Measurements from ENCODE around the gene CD47. TPM values are rescaled to one million over a fixed set of nuclear protein-coding genes. Genes with fewer than 3 reads are reported as not detected.

CD47 gene
- total RNA-seq, 1 experiment from 2014 or later: 89.7 TPM

GRCh38 chr3:108051005-108051404 lies 39.8 kb downstream of the CD47 start:
- no peak overlapping the region for H3K4me3 ChIP-seq (ENCODE audit: low read depth in 2 of 2, low read length in 2 of 2)
- POLR2A ChIA-PET: no interaction called here
- DNase-seq (ENCODE audit: low read depth, low spot score) (no peak), ATAC-seq (no peak)
- no TSS peak for BruUV-seq (replicated peaks)
- in situ Hi-C loops (cut with HindIII; ENCODE audit: low pct_unique_long_range_greater_than_20kb, low sequenced_read_pairs) (no loop called here), intact Hi-C loops (cut with micrococcal nuclease; ENCODE audit: unreplicated experiment) (no loop called here)
- H3K4me1 ChIP-seq (ENCODE audit: control insufficient read depth, insufficient read depth, low read length): no peaks in the 10 kb centered on the region
- H3K9me3 ChIP-seq (ENCODE audit: control insufficient read depth, insufficient read depth, low read depth, low read length): no peaks in the 10 kb centered on the region
- no peaks in the 10 kb centered on the region for H3K36me3 ChIP-seq (ENCODE audit: control insufficient read depth, insufficient read depth, low read length)
- H3K27me3 ChIP-seq (ENCODE audit: control insufficient read depth, insufficient read depth, low read length): no peaks in the 10 kb centered on the region
- TF ChIP-seq POLR2AphosphoS5 (IDR thresholded peaks at IDR 0.05; ENCODE audit: low read depth, low read length): no peak
- TF ChIP-seq SIN3A (IDR thresholded peaks at IDR 0.05; ENCODE audit: borderline replicate concordance, insufficient read depth, low read depth, low read length): no peak
- TF ChIP-seq TCF7L2 (IDR thresholded peaks at IDR 0.05; ENCODE audit: low read depth, low read length): no peak
- CTCF ChIA-PET: interaction anchor here (0.6 kb wide), 1 partner anchor 15 kb away, joined by 4 read pairs; no protein-coding TSS in a partner anchor
- no peak overlapping the region for H3K27ac ChIP-seq (ENCODE audit: low read length)

GRCh38 chr3:108047987-108048386 lies 42.8 kb downstream of the CD47 start:
- DNase-seq (ENCODE audit: low read depth, low spot score) (no peak), ATAC-seq (no peak)
- no TSS peak for BruUV-seq (replicated peaks)
- Histone ChIP-seq H3K4me3 (ENCODE audit: low read depth in 2 of 2, low read length in 2 of 2) (no peak overlapping the region), H3K27ac (ENCODE audit: low read length) (no peak overlapping the region), H3K36me3 (ENCODE audit: control insufficient read depth, insufficient read depth, low read length) (peaks cover 2% of the 10 kb centered on the region; the same call in 1 of the 2 replicates), H3K27me3 (ENCODE audit: control insufficient read depth, insufficient read depth, low read length) (no peaks in the 10 kb centered on the region), H3K4me1 (ENCODE audit: control insufficient read depth, insufficient read depth, low read length) (no peaks in the 10 kb centered on the region), H3K9me3 (ENCODE audit: control insufficient read depth, insufficient read depth, low read depth, low read length) (no peaks in the 10 kb centered on the region)
- ChIA-PET CTCF (no interaction called here), POLR2A (no interaction called here)
- intact Hi-C loops (cut with micrococcal nuclease; ENCODE audit: unreplicated experiment): no loop called here
- TF ChIP-seq CTCF (IDR thresholded peaks at IDR 0.05) (no peak), SIN3A (IDR thresholded peaks at IDR 0.05; ENCODE audit: borderline replicate concordance, insufficient read depth, low read depth, low read length) (no peak), POLR2AphosphoS5 (IDR thresholded peaks at IDR 0.05; ENCODE audit: low read depth, low read length) (no peak), REST (IDR thresholded peaks at IDR 0.05; ENCODE audit: insufficient read depth in 1 of 2, low read depth in 2 of 2, low read length in 1 of 2) (no peak), TCF7L2 (IDR thresholded peaks at IDR 0.05; ENCODE audit: low read depth, low read length) (no peak)
- in situ Hi-C loops (cut with HindIII; ENCODE audit: low pct_unique_long_range_greater_than_20kb, low sequenced_read_pairs): no loop called here

- Histone ChIP-seq H3K27ac (ENCODE audit: low read length) (no peak overlapping the region), H3K4me3 (ENCODE audit: low read depth in 2 of 2, low read length in 2 of 2) (no peak overlapping the region), H3K36me3 (ENCODE audit: control insufficient read depth, insufficient read depth, low read length) (peaks cover 2% of the 10 kb centered on the region; the same call in 1 of the 2 replicates), H3K9me3 (ENCODE audit: control insufficient read depth, insufficient read depth, low read depth, low read length) (no peaks in the 10 kb centered on the region), H3K27me3 (ENCODE audit: control insufficient read depth, insufficient read depth, low read length) (no peaks in the 10 kb centered on the region), H3K4me1 (ENCODE audit: control insufficient read depth, insufficient read depth, low read length) (no peaks in the 10 kb centered on the region)
- ATAC-seq (no peak), DNase-seq (ENCODE audit: low read depth, low spot score) (no peak)
- in situ Hi-C loops (cut with HindIII; ENCODE audit: low pct_unique_long_range_greater_than_20kb, low sequenced_read_pairs) (no loop called here), intact Hi-C loops (cut with micrococcal nuclease; ENCODE audit: unreplicated experiment) (no loop called here)
- no TSS peak for BruUV-seq (replicated peaks)
- POLR2A ChIA-PET: no interaction called here
- CTCF ChIA-PET: no interaction called here
- TF ChIP-seq POLR2AphosphoS5 (IDR thresholded peaks at IDR 0.05; ENCODE audit: low read depth, low read length) (no peak), SIN3A (IDR thresholded peaks at IDR 0.05; ENCODE audit: borderline replicate concordance, insufficient read depth, low read depth, low read length) (no peak), REST (IDR thresholded peaks at IDR 0.05; ENCODE audit: insufficient read depth in 1 of 2, low read depth in 2 of 2, low read length in 1 of 2) (no peak), CTCF (IDR thresholded peaks at IDR 0.05) (no peak), TCF7L2 (IDR thresholded peaks at IDR 0.05; ENCODE audit: low read depth, low read length) (no peak)
Measured at GRCh38 chr3:108046247-108046646, 44.6 kb downstream of the CD47 start.

Measured in Panc1 (cell line).